Calu3 (cell line): Measurements from ENCODE around the gene HEXA. TPM values are rescaled to one million over a fixed set of nuclear protein-coding genes. Genes with fewer than 3 reads are reported as not detected.
"Not testable (repeated sequence)": the region's sequence is repeated elsewhere in the genome, so short reads cannot be mapped to it uniquely, and the experiment has no call there.

Experiments used
- BruUV-seq: library from RNA; stranded (reverse); fragments of 400-500 nt; replicated peaks from 2 replicates; lab custom pipeline; 2021; lab: Mats Ljungman, UMichigan
- CTCF ChIA-PET: fragments of 300-600 bp; sonication (Branson Sonifier 250); formaldehyde crosslinking; loops from one replicate; lab custom pipeline; 2022; ENCODE audit warnings: antibody characterized with exemption; lab: Charles Lee
- DNase-seq: peaks from one replicate; pipeline ENCODE4 v3.0.0; 2022
- H3K27ac Mint-ChIP-seq: one replicate; pipeline ENCODE4 v1.8.0; 2022; ENCODE audit warnings: mixed read lengths; ENCODE audit not compliant: unreplicated experiment
- H3K27me3 Mint-ChIP-seq: one replicate; pipeline ENCODE4 v1.8.0; 2022; ENCODE audit warnings: mixed read lengths; ENCODE audit not compliant: unreplicated experiment
- H3K36me3 Mint-ChIP-seq: one replicate; pipeline ENCODE4 v1.8.0; 2022; ENCODE audit warnings: mild to moderate bottlenecking, moderate library complexity, mixed read lengths; ENCODE audit not compliant: insufficient read depth, unreplicated experiment
- H3K4me1 Mint-ChIP-seq: one replicate; pipeline ENCODE4 v1.8.0; 2022; ENCODE audit warnings: mild to moderate bottlenecking, low read depth, mixed read lengths; ENCODE audit not compliant: unreplicated experiment
- H3K4me3 Mint-ChIP-seq: one replicate; pipeline ENCODE4 v1.8.0; 2022; ENCODE audit warnings: mild to moderate bottlenecking, low read depth, moderate library complexity, mixed read lengths; ENCODE audit not compliant: unreplicated experiment
- H3K9me3 Mint-ChIP-seq: one replicate; pipeline ENCODE4 v1.8.0; 2022; ENCODE audit warnings: low read depth, mixed read lengths; ENCODE audit not compliant: unreplicated experiment
- CTCF ChIP-seq: fragments of 200-600 bp; IDR thresholded peaks from one replicate; pipeline ENCODE4 v1.8.0; 2022; ENCODE audit warnings: antibody characterized with exemption; ENCODE audit not compliant: unreplicated experiment
- intact Hi-C: fragments of 100-400 bp; cut with micrococcal nuclease; formaldehyde crosslinking; loops from one replicate; pipeline ENCODE4 v1.10.0; 2022; ENCODE audit not compliant: unreplicated experiment
- total RNA-seq: library from RNA; stranded (reverse); gene quantifications from 2 replicates; pipeline ENCODE4 v1.2.3, GENCODE V29; 2022

Gene HEXA
- total RNA-seq, 1 experiment from 2014 or later: 129 TPM

- no peak for TF ChIP-seq CTCF
- CTCF ChIA-PET: no interaction called here
- intact Hi-C loops: no loop called here
- Mint-ChIP-seq H3K9me3 (no peaks in the 10 kb centered on the region), H3K4me3 (no peak overlapping the region), H3K4me1 (no peaks in the 10 kb centered on the region), H3K27ac (no peak overlapping the region), H3K36me3 (no peaks in the 10 kb centered on the region), H3K27me3 (peaks cover 38% of the 10 kb centered on the region)
- BruUV-seq: no TSS peak
- no peak for DNase-seq
Measured at GRCh38 chr15:72415304-72415703, 39.5 kb upstream of the HEXA start.

GRCh38 chr15:72413337-72413736 is 37.5 kb upstream of the HEXA start:
- BruUV-seq, H3K36me3 Mint-ChIP-seq, H3K9me3 Mint-ChIP-seq, H3K4me3 Mint-ChIP-seq, H3K4me1 Mint-ChIP-seq, H3K27ac Mint-ChIP-seq, DNase-seq, intact Hi-C loops, CTCF ChIA-PET: not testable (repeated sequence)
- peaks cover 44% of the 10 kb centered on the region for H3K27me3 Mint-ChIP-seq

- no TSS peak for BruUV-seq
Measured at GRCh38 chr15:72411544-72411943, 35.7 kb upstream of the HEXA start.

GRCh38 chr15:72411111-72411510 is 35.3 kb upstream of the HEXA start:
- TF ChIP-seq CTCF: no peak
- Mint-ChIP-seq H3K27ac (no peak overlapping the region), H3K9me3 (no peaks in the 10 kb centered on the region), H3K27me3 (peaks cover 54% of the 10 kb centered on the region), H3K4me1 (no peaks in the 10 kb centered on the region), H3K4me3 (no peak overlapping the region), H3K36me3 (no peaks in the 10 kb centered on the region)
- no TSS peak for BruUV-seq
- intact Hi-C loops: no loop called here
- no peak for DNase-seq
- CTCF ChIA-PET: no interaction called here

More at GRCh38 chr15:72411544-72411943, 35.7 kb upstream of the HEXA start:
- CTCF ChIA-PET: no interaction called here
- Mint-ChIP-seq H3K27me3 (peaks cover 49% of the 10 kb centered on the region), H3K4me1 (no peaks in the 10 kb centered on the region), H3K4me3 (no peak overlapping the region), H3K9me3 (no peaks in the 10 kb centered on the region), H3K27ac (no peak overlapping the region), H3K36me3 (no peaks in the 10 kb centered on the region)
- no peak for TF ChIP-seq CTCF
- intact Hi-C loops: no loop called here
- DNase-seq: no peak

GRCh38 chr15:72406936-72407335 is 31.1 kb upstream of the HEXA start:
- no TSS peak for BruUV-seq
- Mint-ChIP-seq H3K27me3 (peaks cover 96% of the 10 kb centered on the region), H3K9me3 (no peaks in the 10 kb centered on the region), H3K36me3 (no peaks in the 10 kb centered on the region), H3K4me1 (no peaks in the 10 kb centered on the region), H3K4me3 (no peak overlapping the region), H3K27ac (no peak overlapping the region)
- intact Hi-C loops: no loop called here
- DNase-seq: no peak
- CTCF ChIA-PET: interaction anchor here (0.6 kb wide), 1 partner anchor 268 kb away, joined by 4 read pairs; no protein-coding TSS in a partner anchor
- no peak for TF ChIP-seq CTCF
